GM19035 (cell line): Measurements from ENCODE around the gene WTIP.
"Not testable (repeated sequence)": the region's sequence is repeated elsewhere in the genome, so short reads cannot be mapped to it uniquely, and the experiment has no call there.

ENCODE experiments used
- ATAC-seq: cut with Tn5 transposase; IDR thresholded peaks from one replicate; pipeline ENCODE4 v1.9.1; 2021; ENCODE audit not compliant: unreplicated experiment

WTIP gene

GRCh38 chr19:34502582-34503411, 21.2 kb downstream of the WTIP start:
- no peak for ATAC-seq

- no peak for ATAC-seq
Measured at GRCh38 chr19:34503531-34504272, 22.1 kb downstream of the WTIP start.

GRCh38 chr19:34504273-34504808, 22.8 kb downstream of the WTIP start:
- ATAC-seq: no peak

- no peak for ATAC-seq
Measured at GRCh38 chr19:34504809-34505291, 23.3 kb downstream of the WTIP start.

GRCh38 chr19:34505321-34506025, 23.9 kb downstream of the WTIP start:
- no peak for ATAC-seq

- ATAC-seq: no peak
Measured at GRCh38 chr19:34506026-34506370, 24.4 kb downstream of the WTIP start.

- no peak for ATAC-seq
Measured at GRCh38 chr19:34507414-34508067, 26.0 kb downstream of the WTIP start.

GRCh38 chr19:34508540-34508939, 27.0 kb downstream of the WTIP start:
- no peak for ATAC-seq

GRCh38 chr19:34510904-34511303, 29.3 kb downstream of the WTIP start:
- not testable (repeated sequence) for ATAC-seq

GRCh38 chr19:34512254-34512822, 30.8 kb downstream of the WTIP start:
- ATAC-seq: no peak

GRCh38 chr19:34513767-34514166, 32.2 kb downstream of the WTIP start:
- no peak for ATAC-seq

- ATAC-seq: no peak
Measured at GRCh38 chr19:34519602-34520001, 38.0 kb downstream of the WTIP start.

GRCh38 chr19:34523408-34523807, 41.9 kb downstream of the WTIP start:
- ATAC-seq: no peak

- ATAC-seq: no peak
Measured at GRCh38 chr19:34525001-34525400, 43.4 kb downstream of the WTIP start.

GRCh38 chr19:34534206-34534605, 52.6 kb downstream of the WTIP start:
- no peak for ATAC-seq

- no peak for ATAC-seq
Measured at GRCh38 chr19:34539396-34539795, 57.8 kb downstream of the WTIP start.

- no peak for ATAC-seq
Measured at GRCh38 chr19:34540811-34541557, 59.4 kb downstream of the WTIP start.

- ATAC-seq: no peak
Measured at GRCh38 chr19:34549833-34550232, 68.3 kb downstream of the WTIP start.

- no peak for ATAC-seq
Measured at GRCh38 chr19:34555447-34555846, 73.9 kb downstream of the WTIP start.

- ATAC-seq: no peak
Measured at GRCh38 chr19:34556488-34556887, 74.9 kb downstream of the WTIP start.
